Osteocyte (in vitro differentiated cells): Measurements from ENCODE around the gene IFNA4. TPM values are rescaled to one million over a fixed set of nuclear protein-coding genes. Genes with fewer than 3 reads are reported as not detected.

Source experiments
- DNase-seq: peaks from one replicate; pipeline ENCODE4 v3.0.0; 2021; ENCODE audit warnings: mixed read lengths; ENCODE audit not compliant: unreplicated experiment; ENCODE audit errors: extremely low spot score
- H3K27ac Mint-ChIP-seq: one replicate; pipeline ENCODE4 v1.8.0; 2021; ENCODE audit warnings: mild to moderate bottlenecking, mixed read lengths; ENCODE audit not compliant: unreplicated experiment
- H3K27me3 Mint-ChIP-seq: one replicate; pipeline ENCODE4 v1.8.0; 2021; ENCODE audit warnings: mixed read lengths; ENCODE audit not compliant: unreplicated experiment
- H3K36me3 Mint-ChIP-seq: one replicate; pipeline ENCODE4 v1.8.0; 2021; ENCODE audit warnings: mixed read lengths; ENCODE audit not compliant: unreplicated experiment
- H3K4me1 Mint-ChIP-seq: one replicate; pipeline ENCODE4 v1.8.0; 2021; ENCODE audit warnings: mixed read lengths; ENCODE audit not compliant: unreplicated experiment
- H3K4me3 Mint-ChIP-seq: one replicate; pipeline ENCODE4 v1.8.0; 2021; ENCODE audit warnings: mild to moderate bottlenecking, moderate library complexity, mixed read lengths; ENCODE audit not compliant: unreplicated experiment
- H3K9me3 Mint-ChIP-seq: one replicate; pipeline ENCODE4 v1.8.0; 2021; ENCODE audit warnings: mixed read lengths; ENCODE audit not compliant: unreplicated experiment
- CTCF ChIP-seq: fragments of 200-600 bp; sonication (generic); IDR thresholded peaks from 2 replicates; pipeline ENCODE4 v1.5.0; 2021; ENCODE audit warnings: antibody characterized with exemption, mild to moderate bottlenecking, moderate library complexity
- total RNA-seq: library from RNA; stranded (reverse); gene quantifications from 2 replicates; pipeline ENCODE4 v1.2.1, GENCODE V29; 2021

Gene IFNA4
- total RNA-seq, 1 donor from 2014 or later, result not detected

GRCh38 chr9:21165516-21165915, 21.9 kb downstream of the IFNA4 start:
- Mint-ChIP-seq H3K27me3 (peaks cover 64% of the 10 kb centered on the region), H3K27ac (no peak overlapping the region), H3K36me3 (no peaks in the 10 kb centered on the region), H3K4me3 (no peak overlapping the region), H3K9me3 (peaks cover 10% of the 10 kb centered on the region), H3K4me1 (no peaks in the 10 kb centered on the region)
- TF ChIP-seq CTCF, result no peak
- no peak for DNase-seq

- H3K27ac Mint-ChIP-seq, result no peak overlapping the region
- H3K4me3 Mint-ChIP-seq, result no peak overlapping the region
- H3K4me1 Mint-ChIP-seq, result no peaks in the 10 kb centered on the region
- H3K9me3 Mint-ChIP-seq, result peaks cover 10% of the 10 kb centered on the region
- no peak for TF ChIP-seq CTCF
- DNase-seq, result no peak
- H3K36me3 Mint-ChIP-seq, result no peaks in the 10 kb centered on the region
- peaks cover 45% of the 10 kb centered on the region for H3K27me3 Mint-ChIP-seq
Measured at GRCh38 chr9:21160178-21160577, 27.2 kb downstream of the IFNA4 start.

- no peak overlapping the region for H3K4me3 Mint-ChIP-seq
- no peaks in the 10 kb centered on the region for H3K36me3 Mint-ChIP-seq
- H3K27ac Mint-ChIP-seq, result no peak overlapping the region
- no peak for TF ChIP-seq CTCF
- DNase-seq, result no peak
- H3K9me3 Mint-ChIP-seq, result no peaks in the 10 kb centered on the region
- H3K27me3 Mint-ChIP-seq, result peaks cover 20% of the 10 kb centered on the region
- H3K4me1 Mint-ChIP-seq, result peaks cover 7% of the 10 kb centered on the region
Measured at GRCh38 chr9:21155501-21155900, 31.9 kb downstream of the IFNA4 start.

GRCh38 chr9:21154018-21154608, 33.3 kb downstream of the IFNA4 start:
- Mint-ChIP-seq H3K4me3 (no peak overlapping the region), H3K9me3 (peaks cover under 1% of the 10 kb centered on the region), H3K27me3 (peaks cover 14% of the 10 kb centered on the region), H3K36me3 (no peaks in the 10 kb centered on the region), H3K27ac (peak overlapping the region; percentile 29), H3K4me1 (peaks cover 7% of the 10 kb centered on the region)
- peak; percentile 30 for TF ChIP-seq CTCF
- no peak for DNase-seq

GRCh38 chr9:21153336-21154017, 33.9 kb downstream of the IFNA4 start:
- H3K27me3 Mint-ChIP-seq, result peaks cover 10% of the 10 kb centered on the region
- no peak for DNase-seq
- H3K27ac Mint-ChIP-seq, result no peak overlapping the region
- TF ChIP-seq CTCF, result no peak
- no peaks in the 10 kb centered on the region for H3K36me3 Mint-ChIP-seq
- H3K4me1 Mint-ChIP-seq, result peaks cover 7% of the 10 kb centered on the region
- no peak overlapping the region for H3K4me3 Mint-ChIP-seq
- H3K9me3 Mint-ChIP-seq, result peaks cover 7% of the 10 kb centered on the region
